H1 (cell line): ENCODE measurements around the gene CHPF2. TPM values are rescaled to one million over a fixed set of nuclear protein-coding genes. Genes with fewer than 3 reads are reported as not detected.

Source experiments
- ATF2 ChIP-seq: IDR thresholded peaks from 2 replicates; pipeline ENCODE4 v1.6.1; 2012; ENCODE audit warnings: low read length, inconsistent platforms
- CBX8 ChIP-seq: fragments of 300-800, 300-1000 bp; sonication (generic); IDR thresholded peaks from 2 replicates; pipeline ENCODE4 v1.7.1; 2016; ENCODE audit warnings: low read depth, low read length, borderline replicate concordance
- CHD7 ChIP-seq: fragments of 300-600 bp; sonication (generic); IDR thresholded peaks from 2 replicates; pipeline ENCODE4 v1.7.1; 2012; ENCODE audit warnings: low read length, moderate library complexity, mild to moderate bottlenecking, inconsistent platforms; ENCODE audit not compliant: insufficient replicate concordance
- CREB1 ChIP-seq: IDR thresholded peaks from 2 replicates; pipeline ENCODE4 v1.6.1; 2012; ENCODE audit warnings: inconsistent platforms
- EZH2 ChIP-seq: fragments of 200-600 bp; sonication (generic); IDR thresholded peaks from 2 replicates; pipeline ENCODE4 v1.7.1; 2012; ENCODE audit warnings: low read depth, mild to moderate bottlenecking, moderate library complexity, low read length, inconsistent platforms; ENCODE audit not compliant: severe bottlenecking
- KDM1A ChIP-seq: fragments of 200-600, 300-600 bp; sonication (generic); IDR thresholded peaks from 2 replicates; pipeline ENCODE4 v1.7.1; 2016; ENCODE audit warnings: mild to moderate bottlenecking, low read length, borderline replicate concordance
- polyA plus RNA-seq, 7 experiments: library from polyadenylated mRNA; depleted of rRNA in 3 of 7; stranded (reverse) in 5 of 7; unstranded in 2 of 7; fragments of >200 nt in 5 of 7; fragments of 200-250 nt in 2 of 7; gene quantifications; 1 replicate in 5 of 7; 2 replicates in 1 of 7; 4 replicates in 1 of 7; pipeline versions ENCODE4 v1.2.1 to v1.2.3, GENCODE V29; 2011 to 2013; ENCODE audit warnings: missing spikeins in 2 of 7, mixed read lengths in 2 of 7
- total RNA-seq: library from RNA; stranded (reverse); fragmentation: NEBNext Ultra II Directional; extraction: Animal tissue kit (Norgen Biotek cat#: 25700); gene quantifications from 2 replicates; pipeline ENCODE4 v1.2.1, GENCODE V29; 2021
- TF ChIP-seq, protein P1 (sequence below), 3 experiments: IDR thresholded peaks; 1 replicate in 2 of 3; 2 replicates in 1 of 3; pipeline versions ENCODE4 v1.5.1 to v1.6.1; 2011; ENCODE audit warnings: low read length in 3 of 3, mild to moderate bottlenecking in 3 of 3, inconsistent platforms in 2 of 3, low read depth in 1 of 3, moderate library complexity in 1 of 3; ENCODE audit not compliant: insufficient read depth in 1 of 3; ENCODE audit errors: control extremely low read depth in 1 of 3

CHPF2 gene
- total and polyA plus RNA-seq, 2 of the 8 experiments (the other 6 are each of a cell fraction or from before 2014, with no cell fraction given), result 14.4 to 20.6 TPM

- no peak for TF ChIP-seq CHD7
- TF ChIP-seq CBX8, result no peak
- TF ChIP-seq, protein P1, sequence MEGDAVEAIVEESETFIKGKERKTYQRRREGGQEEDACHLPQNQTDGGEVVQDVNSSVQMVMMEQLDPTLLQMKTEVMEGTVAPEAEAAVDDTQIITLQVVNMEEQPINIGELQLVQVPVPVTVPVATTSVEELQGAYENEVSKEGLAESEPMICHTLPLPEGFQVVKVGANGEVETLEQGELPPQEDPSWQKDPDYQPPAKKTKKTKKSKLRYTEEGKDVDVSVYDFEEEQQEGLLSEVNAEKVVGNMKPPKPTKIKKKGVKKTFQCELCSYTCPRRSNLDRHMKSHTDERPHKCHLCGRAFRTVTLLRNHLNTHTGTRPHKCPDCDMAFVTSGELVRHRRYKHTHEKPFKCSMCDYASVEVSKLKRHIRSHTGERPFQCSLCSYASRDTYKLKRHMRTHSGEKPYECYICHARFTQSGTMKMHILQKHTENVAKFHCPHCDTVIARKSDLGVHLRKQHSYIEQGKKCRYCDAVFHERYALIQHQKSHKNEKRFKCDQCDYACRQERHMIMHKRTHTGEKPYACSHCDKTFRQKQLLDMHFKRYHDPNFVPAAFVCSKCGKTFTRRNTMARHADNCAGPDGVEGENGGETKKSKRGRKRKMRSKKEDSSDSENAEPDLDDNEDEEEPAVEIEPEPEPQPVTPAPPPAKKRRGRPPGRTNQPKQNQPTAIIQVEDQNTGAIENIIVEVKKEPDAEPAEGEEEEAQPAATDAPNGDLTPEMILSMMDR (IDR thresholded peaks at IDR 0.05; ENCODE audit: control extremely low read depth in 1 of 3, insufficient read depth in 1 of 3, low read depth in 1 of 3, low read length in 3 of 3), result no peak
- no peak for TF ChIP-seq CREB1
- TF ChIP-seq EZH2, result no peak
- TF ChIP-seq KDM1A, result no peak
- no peak for TF ChIP-seq ATF2
These were observed 20.2 kb downstream of the CHPF2 start (continued) for GRCh38 chr7:151252561-151252835.
